Activated T-helper 1 cell treated with anti-CD3 and anti-CD28 coated beads, Interleukin-2, amount 50 U/mL, for 16 hours (primary cell): ENCODE data around the gene FOXD2.
"Not testable (repeated sequence)": the region's sequence is repeated elsewhere in the genome, so short reads cannot be mapped to it uniquely, and the experiment has no call there.

Source experiments
- DNase-seq, 2 donors: peaks; one replicate each; pipeline ENCODE4 v3.0.0-alpha.2; 2020; ENCODE audit warnings: low read depth in 1 of 2, low spot score in 1 of 2

FOXD2 gene

GRCh38 chr1:47439017-47439818 is 1.4 kb downstream of the FOXD2 start:
- no peak for DNase-seq

GRCh38 chr1:47439819-47440598 is 2.2 kb downstream of the FOXD2 start:
- no peak for DNase-seq

GRCh38 chr1:47440599-47441081 is 2.8 kb downstream of the FOXD2 start:
- DNase-seq = no peak

- DNase-seq = no peak
Observed at GRCh38 chr1:47441450-47442106, 3.7 kb downstream of the FOXD2 start.

- no peak for DNase-seq
Observed at GRCh38 chr1:47442202-47442601, 4.4 kb downstream of the FOXD2 start.

- no peak for DNase-seq
Observed at GRCh38 chr1:47442842-47443529, 5.1 kb downstream of the FOXD2 start.

- DNase-seq = no peak
Observed at GRCh38 chr1:47443530-47444296, 5.9 kb downstream of the FOXD2 start.

GRCh38 chr1:47444297-47444561 is 6.4 kb downstream of the FOXD2 start:
- DNase-seq = no peak

- no peak for DNase-seq
Observed at GRCh38 chr1:47444562-47445465, 7.0 kb downstream of the FOXD2 start.

- no peak for DNase-seq
Observed at GRCh38 chr1:47445823-47446550, 8.1 kb downstream of the FOXD2 start.

- DNase-seq = no peak
Observed at GRCh38 chr1:47448462-47449222, 10.8 kb downstream of the FOXD2 start.

- no peak for DNase-seq
Observed at GRCh38 chr1:47449822-47450552, 12.1 kb downstream of the FOXD2 start.

- no peak for DNase-seq
Observed at GRCh38 chr1:47450606-47451005, 12.8 kb downstream of the FOXD2 start.

- no peak for DNase-seq
Observed at GRCh38 chr1:47452426-47452825, 14.6 kb downstream of the FOXD2 start.

GRCh38 chr1:47453910-47454309 is 16.1 kb downstream of the FOXD2 start:
- DNase-seq = not testable (repeated sequence)

GRCh38 chr1:47456250-47456649 is 18.4 kb downstream of the FOXD2 start:
- no peak for DNase-seq

- DNase-seq = not testable (repeated sequence)
Observed at GRCh38 chr1:47457547-47457946, 19.7 kb downstream of the FOXD2 start.
